ENCODE results near the gene CRYBB1.

CRYBB1 gene

GRCh38 chr22:26593763-26594162 is 24.1 kb downstream of the CRYBB1 start:
- TF ChIP-seq ZNF8 (CRISPR knock-in tag; IDR thresholded peaks at IDR 0.05) (no peak), ZNF565 (CRISPR knock-in tag; conservative IDR thresholded peaks at IDR 0.05; ENCODE audit: low read depth) (no peak), BACH2 (CRISPR knock-in tag; IDR thresholded peaks at IDR 0.05; ENCODE audit: borderline replicate concordance) (no peak), ZNF70 (CRISPR knock-in tag; IDR thresholded peaks at IDR 0.05) (no peak), POU6F1 (CRISPR knock-in tag; IDR thresholded peaks at IDR 0.05; ENCODE audit: borderline replicate concordance, low read depth) (no peak)
- ATAC-seq, result no peak

- no peak for TF ChIP-seq POU6F1 (CRISPR knock-in tag; IDR thresholded peaks at IDR 0.05; ENCODE audit: borderline replicate concordance, low read depth)
- TF ChIP-seq PATZ1 (CRISPR knock-in tag; IDR thresholded peaks at IDR 0.05; ENCODE audit: borderline replicate concordance), result no peak
- TF ChIP-seq ESRRG (CRISPR knock-in tag; IDR thresholded peaks at IDR 0.05), result no peak
- TF ChIP-seq CREB5 (CRISPR knock-in tag; IDR thresholded peaks at IDR 0.05; ENCODE audit: low read depth), result no peak
- no peak for TF ChIP-seq BACH2 (CRISPR knock-in tag; IDR thresholded peaks at IDR 0.05; ENCODE audit: borderline replicate concordance)
- no peak for ATAC-seq
These were observed 25.4 kb downstream of the CRYBB1 start for GRCh38 chr22:26592421-26592891.

GRCh38 chr22:26589845-26590736 is 27.7 kb downstream of the CRYBB1 start, which contains the start of gene TPST2:
TSS of gene TPST2 (minus strand) at chr22:26590132. CDS start at chr22:26541630, 48,502 bp downstream.
- TF ChIP-seq ZNF8 (CRISPR knock-in tag; IDR thresholded peaks at IDR 0.05) (peak; percentile 84), ISL1 (CRISPR knock-in tag; IDR thresholded peaks at IDR 0.05) (no peak), RARB (CRISPR knock-in tag; IDR thresholded peaks at IDR 0.05) (no peak), ZFP30 (CRISPR knock-in tag; IDR thresholded peaks at IDR 0.05) (no peak), ZNF70 (CRISPR knock-in tag; IDR thresholded peaks at IDR 0.05) (no peak; the same call in 1 of the 2 replicates), TCF4 (CRISPR knock-in tag; IDR thresholded peaks at IDR 0.05; ENCODE audit: borderline replicate concordance) (no peak)
- peak; percentile 83 for ATAC-seq

GRCh38 chr22:26589367-26589844 is 28.4 kb downstream of the CRYBB1 start:
- TF ChIP-seq PPARA (CRISPR knock-in tag; IDR thresholded peaks at IDR 0.05; ENCODE audit: borderline replicate concordance) (no peak), CSDC2 (CRISPR knock-in tag; IDR thresholded peaks at IDR 0.05) (no peak), PATZ1 (CRISPR knock-in tag; IDR thresholded peaks at IDR 0.05; ENCODE audit: borderline replicate concordance) (no peak), ZC3H10 (CRISPR knock-in tag; IDR thresholded peaks at IDR 0.05) (no peak), ZNF8 (CRISPR knock-in tag; IDR thresholded peaks at IDR 0.05) (no peak), CSRNP3 (CRISPR knock-in tag; IDR thresholded peaks at IDR 0.05) (no peak), OSR1 (CRISPR knock-in tag; IDR thresholded peaks at IDR 0.05) (no peak), RARB (CRISPR knock-in tag; IDR thresholded peaks at IDR 0.05) (no peak), ZNF565 (CRISPR knock-in tag; conservative IDR thresholded peaks at IDR 0.05; ENCODE audit: low read depth) (no peak), TSHZ2 (CRISPR knock-in tag; IDR thresholded peaks at IDR 0.05) (no peak), ZNF70 (CRISPR knock-in tag; IDR thresholded peaks at IDR 0.05) (no peak), BACH2 (CRISPR knock-in tag; IDR thresholded peaks at IDR 0.05; ENCODE audit: borderline replicate concordance) (no peak), ESRRG (CRISPR knock-in tag; IDR thresholded peaks at IDR 0.05) (no peak), SNAI2 (CRISPR knock-in tag; IDR thresholded peaks at IDR 0.05) (no peak)
- peak; percentile 21; the same call in 2 of the 3 replicates for ATAC-seq
